Measurements from ENCODE around the gene MSI2.

- TF ChIP-seq CTCF (conservative IDR thresholded peaks at IDR 0.05; ENCODE audit: low read depth in 2 of 2) (no peak), EZH2 (IDR thresholded peaks at IDR 0.05; ENCODE audit: low read depth, unreplicated experiment) (no peak), ETS1 (IDR thresholded peaks at IDR 0.05) (no peak)
Measured at GRCh38 chr17:57534863-57535248, 278.5 kb downstream of the MSI2 start.

All from GM23338 (cell line).